ENCODE measurements around the gene NKAIN2. TPM values are rescaled to one million over a fixed set of nuclear protein-coding genes. Genes with fewer than 3 reads are reported as not detected.

Gene NKAIN2
- total and polyA plus RNA-seq, 2 donors (not counting 3 experiments of a cell fraction or from before 2014, with no cell fraction given): 0.03 TPM; not detected in 1

GRCh38 chr6:124674042-124674441, 870.4 kb downstream of the NKAIN2 start:
- POLR2A ChIA-PET: no interaction called here
- H2AFZ ChIP-seq (ENCODE audit: low read depth, low read length): no peak overlapping the region
- no peak overlapping the region for H3K4me3 ChIP-seq (replicated peaks in 1 of 3; ENCODE audit: insufficient read depth in 1 of 3, low read depth in 1 of 3, low read length in 3 of 3)
- no peaks in the 10 kb centered on the region for H3K79me2 ChIP-seq (ENCODE audit: control insufficient read depth, insufficient read depth, low read length)
- no peaks in the 10 kb centered on the region for H4K20me1 ChIP-seq (replicated peaks; ENCODE audit: control insufficient read depth, extremely low read depth, insufficient read depth, low read length)
- dilution Hi-C loops (cut with MboI; ENCODE audit: extremely low pct_ligation_motif_present, low sequenced_read_pairs) (no loop called here), intact Hi-C loops (cut with micrococcal nuclease) (no loop called here)
- CTCF ChIA-PET: no interaction called here
- H3K27ac ChIP-seq (ENCODE audit: insufficient read depth, low read depth, low read length): no peak overlapping the region
- no peak overlapping the region for H3K9ac ChIP-seq (replicated peaks; ENCODE audit: extremely low read depth, insufficient read depth, low read length)
- TF ChIP-seq FOS (IDR thresholded peaks at IDR 0.05; ENCODE audit: borderline replicate concordance, insufficient read depth, low read length) (no peak), POLR2AphosphoS5 (IDR thresholded peaks at IDR 0.05; ENCODE audit: insufficient read depth, low read depth, low read length) (no peak), MYC (IDR thresholded peaks at IDR 0.05; ENCODE audit: low read depth, low read length) (no peak), MAX (IDR thresholded peaks at IDR 0.05; ENCODE audit: insufficient read depth, insufficient read length) (no peak), CTCF (IDR thresholded peaks at IDR 0.05; ENCODE audit: extremely low read depth in 1 of 2, insufficient read depth in 1 of 2, low read depth in 1 of 2, low read length in 2 of 2) (no peak), EZH2 (IDR thresholded peaks at IDR 0.05; ENCODE audit: borderline replicate concordance, low read depth, low read length, severe bottlenecking) (no peak), JUN (IDR thresholded peaks at IDR 0.05; ENCODE audit: borderline replicate concordance, insufficient read depth, insufficient read length, low read depth) (no peak), GATA2 (IDR thresholded peaks at IDR 0.05; ENCODE audit: insufficient read depth, insufficient read length, low read depth, low read length) (no peak), POLR2A (IDR thresholded peaks at IDR 0.05; ENCODE audit: low read depth, low read length) (no peak)
- no peaks in the 10 kb centered on the region for H3K4me1 ChIP-seq (ENCODE audit: control insufficient read depth, extremely low read depth, insufficient read depth, low read length)
- H3K4me2 ChIP-seq (ENCODE audit: insufficient read depth, low read length): no peak overlapping the region
- H3K9me1 ChIP-seq (replicated peaks; ENCODE audit: control insufficient read depth, extremely low read depth, insufficient read depth, low read length): no peaks in the 10 kb centered on the region
- no peaks in the 10 kb centered on the region for H3K36me3 ChIP-seq (ENCODE audit: control insufficient read depth in 2 of 2, extremely low read depth in 1 of 2, insufficient read depth in 2 of 2, low read length in 2 of 2)
- H3K27me3 ChIP-seq (ENCODE audit: control insufficient read depth in 2 of 2, insufficient read depth in 2 of 2, low read length in 2 of 2): no peaks in the 10 kb centered on the region
- no peak for DNase-seq (ENCODE audit: low read depth, low spot score)
- no peak for FAIRE-seq
- no TSS peak for BruUV-seq (replicated peaks)
- H3K9me3 ChIP-seq (replicated peaks; ENCODE audit: control insufficient read depth, insufficient read depth, low read length): no peaks in the 10 kb centered on the region
